Measurements from ENCODE around the gene SNTB2. TPM values are rescaled to one million over a fixed set of nuclear protein-coding genes. Genes with fewer than 3 reads are reported as not detected.

The SNTB2 gene
- total and polyA plus RNA-seq, 2 donors (not counting 3 experiments of a cell fraction or from before 2014, with no cell fraction given), result 24.9 to 73.7 TPM

GRCh38 chr16:69321080-69321479, 134.1 kb downstream of the SNTB2 start:
- no peak overlapping the region for H3K4me2 ChIP-seq (ENCODE audit: insufficient read depth, low read length)
- intact Hi-C loops (cut with micrococcal nuclease), result no loop called here
- H2AFZ ChIP-seq (ENCODE audit: low read depth, low read length), result no peak overlapping the region
- dilution Hi-C loops (cut with MboI; ENCODE audit: extremely low pct_ligation_motif_present, low sequenced_read_pairs), result no loop called here
- H4K20me1 ChIP-seq (replicated peaks; ENCODE audit: control insufficient read depth, extremely low read depth, insufficient read depth, low read length), result no peaks in the 10 kb centered on the region
- TF ChIP-seq MYC (IDR thresholded peaks at IDR 0.05; ENCODE audit: low read depth, low read length), result no peak
- no peak for TF ChIP-seq FOS (IDR thresholded peaks at IDR 0.05; ENCODE audit: borderline replicate concordance, insufficient read depth, low read length)
- no peak for TF ChIP-seq MAX (IDR thresholded peaks at IDR 0.05; ENCODE audit: insufficient read depth, insufficient read length)
- H3K9me1 ChIP-seq (replicated peaks; ENCODE audit: control insufficient read depth, extremely low read depth, insufficient read depth, low read length), result no peaks in the 10 kb centered on the region
- BruUV-seq (replicated peaks), result no TSS peak
- H3K9me3 ChIP-seq (replicated peaks; ENCODE audit: control insufficient read depth, insufficient read depth, low read length), result no peaks in the 10 kb centered on the region
- peaks cover 21% of the 10 kb centered on the region for H3K79me2 ChIP-seq (ENCODE audit: control insufficient read depth, insufficient read depth, low read length)
- no peak overlapping the region for H3K27ac ChIP-seq (ENCODE audit: insufficient read depth, low read depth, low read length)
- no peak overlapping the region for H3K4me3 ChIP-seq (replicated peaks in 1 of 3; ENCODE audit: insufficient read depth in 1 of 3, low read depth in 1 of 3, low read length in 3 of 3)
- no peaks in the 10 kb centered on the region for H3K4me1 ChIP-seq (ENCODE audit: control insufficient read depth, extremely low read depth, insufficient read depth, low read length)
- H3K36me3 ChIP-seq (ENCODE audit: control insufficient read depth in 2 of 2, extremely low read depth in 1 of 2, insufficient read depth in 2 of 2, low read length in 2 of 2), result peaks cover 24 to 59% of the 10 kb centered on the region in 2 experiments
- ChIA-PET CTCF (no interaction called here), POLR2A (no interaction called here)
- no peak for FAIRE-seq
- no peaks in the 10 kb centered on the region for H3K27me3 ChIP-seq (ENCODE audit: control insufficient read depth in 2 of 2, insufficient read depth in 2 of 2, low read length in 2 of 2)
- no peak overlapping the region for H3K9ac ChIP-seq (replicated peaks; ENCODE audit: extremely low read depth, insufficient read depth, low read length)
- DNase-seq (ENCODE audit: low read depth, low spot score), result no peak

- Histone ChIP-seq H3K79me2 (ENCODE audit: control insufficient read depth, insufficient read depth, low read length) (peaks cover 29% of the 10 kb centered on the region), H3K9me1 (replicated peaks; ENCODE audit: control insufficient read depth, extremely low read depth, insufficient read depth, low read length) (no peaks in the 10 kb centered on the region), H3K27me3 (ENCODE audit: control insufficient read depth in 2 of 2, insufficient read depth in 2 of 2, low read length in 2 of 2) (no peaks in the 10 kb centered on the region), H3K4me3 (replicated peaks in 1 of 3; ENCODE audit: insufficient read depth in 1 of 3, low read depth in 1 of 3, low read length in 3 of 3) (no peak overlapping the region), H4K20me1 (replicated peaks; ENCODE audit: control insufficient read depth, extremely low read depth, insufficient read depth, low read length) (no peaks in the 10 kb centered on the region), H3K9me3 (replicated peaks; ENCODE audit: control insufficient read depth, insufficient read depth, low read length) (no peaks in the 10 kb centered on the region), H3K36me3 (ENCODE audit: control insufficient read depth in 2 of 2, extremely low read depth in 1 of 2, insufficient read depth in 2 of 2, low read length in 2 of 2) (peaks cover 20 to 48% of the 10 kb centered on the region in 2 experiments), H3K4me1 (ENCODE audit: control insufficient read depth, extremely low read depth, insufficient read depth, low read length) (no peaks in the 10 kb centered on the region), H3K9ac (replicated peaks; ENCODE audit: extremely low read depth, insufficient read depth, low read length) (no peak overlapping the region), H3K4me2 (ENCODE audit: insufficient read depth, low read length) (no peak overlapping the region), H3K27ac (ENCODE audit: insufficient read depth, low read depth, low read length) (no peak overlapping the region), H2AFZ (ENCODE audit: low read depth, low read length) (no peak overlapping the region)
- dilution Hi-C loops (cut with MboI; ENCODE audit: extremely low pct_ligation_motif_present, low sequenced_read_pairs) (no loop called here), intact Hi-C loops (cut with micrococcal nuclease) (no loop called here)
- DNase-seq (ENCODE audit: low read depth, low spot score) (no peak), FAIRE-seq (no peak)
- TF ChIP-seq POLR2A (IDR thresholded peaks at IDR 0.05; ENCODE audit: low read depth, low read length) (no peak), MAX (IDR thresholded peaks at IDR 0.05; ENCODE audit: insufficient read depth, insufficient read length) (no peak), POLR2AphosphoS5 (IDR thresholded peaks at IDR 0.05; ENCODE audit: insufficient read depth, low read depth, low read length) (no peak), MYC (IDR thresholded peaks at IDR 0.05; ENCODE audit: low read depth, low read length) (no peak), JUN (IDR thresholded peaks at IDR 0.05; ENCODE audit: borderline replicate concordance, insufficient read depth, insufficient read length, low read depth) (no peak), GATA2 (IDR thresholded peaks at IDR 0.05; ENCODE audit: insufficient read depth, insufficient read length, low read depth, low read length) (no peak), FOS (IDR thresholded peaks at IDR 0.05; ENCODE audit: borderline replicate concordance, insufficient read depth, low read length) (no peak), CTCF (IDR thresholded peaks at IDR 0.05; ENCODE audit: extremely low read depth in 1 of 2, insufficient read depth in 1 of 2, low read depth in 1 of 2, low read length in 2 of 2) (no peak), EZH2 (IDR thresholded peaks at IDR 0.05; ENCODE audit: borderline replicate concordance, low read depth, low read length, severe bottlenecking) (no peak)
- POLR2A ChIA-PET, result no interaction called here
- no TSS peak for BruUV-seq (replicated peaks)
- CTCF ChIA-PET, result no interaction called here
These were observed 135.4 kb downstream of the SNTB2 start for GRCh38 chr16:69322343-69322742.

All from endothelial cell of umbilical vein (primary cell).